HFFc6 (cell line): ENCODE measurements around the gene MCF2L. TPM values are rescaled to one million over a fixed set of nuclear protein-coding genes. Genes with fewer than 3 reads are reported as not detected.

Experiments
- DNase-seq: peaks from one replicate; pipeline ENCODE4 v3.0.0-alpha.2; 2018
- H3K27ac Mint-ChIP-seq: 2 replicates; pipeline ENCODE4 v1.8.0; 2020; ENCODE audit warnings: mild to moderate bottlenecking, mixed read lengths
- H3K27me3 Mint-ChIP-seq: 2 replicates; pipeline ENCODE4 v1.8.0; 2021; ENCODE audit warnings: mild to moderate bottlenecking, moderate library complexity, mixed read lengths; ENCODE audit not compliant: insufficient read depth
- H3K36me3 Mint-ChIP-seq: 2 replicates; pipeline ENCODE4 v1.8.0; 2021; ENCODE audit warnings: low read depth, mixed read lengths
- H3K4me1 Mint-ChIP-seq: 2 replicates; pipeline ENCODE4 v1.8.0; 2020; ENCODE audit warnings: low read depth, mixed read lengths
- H3K4me3 Mint-ChIP-seq: 2 replicates; pipeline ENCODE4 v1.8.0; 2020; ENCODE audit warnings: mild to moderate bottlenecking, moderate library complexity, mixed read lengths
- H3K9me3 Mint-ChIP-seq: 2 replicates; pipeline ENCODE4 v1.8.0; 2020; ENCODE audit warnings: mild to moderate bottlenecking, mixed read lengths
- CTCF ChIP-seq: fragments of 200-600 bp; sonication (generic); IDR thresholded peaks from 2 replicates; pipeline ENCODE4 v1.5.0; 2021; ENCODE audit warnings: antibody characterized with exemption, mild to moderate bottlenecking
- total RNA-seq, 6 experiments: library from RNA; stranded (reverse); fragmentation: NEBNext Ultra II Directional; extraction: Animal tissue kit (Norgen Biotek cat#: 25700); gene quantifications; 2 replicates in 1 of 6; 3 replicates in 5 of 6; pipeline ENCODE4 v1.2.3, GENCODE V29; 2021

The MCF2L gene
- total RNA-seq, 6 experiments from 2014 or later, result not detected

DNA sequence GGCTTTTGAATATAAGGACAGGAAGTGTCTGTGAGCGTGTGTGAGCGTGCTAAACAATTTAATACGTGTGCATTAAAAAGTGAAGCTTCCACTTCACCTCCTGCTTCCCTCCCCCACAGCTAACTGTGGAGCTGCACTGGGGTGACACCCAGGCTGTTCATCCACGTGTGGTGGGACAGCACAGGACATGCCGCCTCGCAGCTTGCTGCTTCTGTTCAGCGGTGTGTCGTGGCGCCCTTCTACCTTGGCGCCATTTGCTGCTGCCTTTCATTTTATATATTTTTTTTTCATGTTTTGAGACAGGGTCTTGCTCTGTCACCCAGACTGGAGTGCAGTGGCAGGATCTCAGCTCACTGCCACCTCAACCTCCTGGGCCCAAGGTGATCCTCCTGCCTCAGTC lies 63.3 kb downstream of the MCF2L start:
- Mint-ChIP-seq H3K27me3 (peaks cover 13% of the 10 kb centered on the region), H3K36me3 (no peaks in the 10 kb centered on the region), H3K4me3 (no peak overlapping the region), H3K9me3 (no peaks in the 10 kb centered on the region), H3K4me1 (peaks cover 9% of the 10 kb centered on the region), H3K27ac (no peak overlapping the region)
- no peak for TF ChIP-seq CTCF
- no peak for DNase-seq

DNA sequence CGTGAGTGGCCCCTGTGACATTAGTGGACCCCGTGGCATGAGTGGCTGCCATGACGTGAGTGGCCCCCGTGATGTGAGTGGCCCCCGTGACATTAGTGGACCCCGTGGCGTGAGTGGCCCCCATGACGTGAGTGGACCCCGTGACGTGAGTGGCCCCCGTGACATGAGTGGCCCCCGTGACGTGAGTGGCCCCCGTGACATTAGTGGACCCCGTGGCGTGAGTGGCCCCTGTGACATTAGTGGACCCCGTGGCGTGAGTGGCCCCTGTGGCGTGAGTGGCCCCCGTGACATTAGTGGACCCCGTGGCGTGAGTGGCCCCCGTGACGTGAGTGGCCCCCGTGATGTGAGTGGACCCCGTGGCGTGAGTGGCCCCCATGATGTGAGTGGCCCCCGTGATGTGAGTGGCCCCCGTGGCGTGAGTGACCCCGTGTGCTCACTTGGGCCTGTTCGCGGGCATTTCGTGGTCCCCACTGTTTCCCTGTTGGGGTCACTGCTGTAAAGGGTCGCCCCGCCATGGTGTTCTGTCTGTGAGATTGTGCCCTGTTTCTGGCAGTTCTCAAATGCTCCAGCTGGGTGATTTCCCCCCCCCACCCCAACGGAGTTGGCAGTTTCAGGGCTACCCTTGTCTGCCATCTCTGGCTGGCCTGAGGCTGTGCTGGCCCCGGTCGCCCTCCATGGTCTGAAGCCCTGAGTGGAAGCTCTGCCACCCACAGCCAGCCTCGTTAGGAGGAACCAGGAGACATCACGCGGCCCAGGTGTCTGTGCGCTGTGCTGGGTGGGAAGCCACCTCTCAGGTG lies 64.2 kb downstream of the MCF2L start:
- Mint-ChIP-seq H3K27me3 (peaks cover 16% of the 10 kb centered on the region), H3K4me3 (no peak overlapping the region), H3K4me1 (peaks cover 9% of the 10 kb centered on the region), H3K27ac (no peak overlapping the region), H3K36me3 (no peaks in the 10 kb centered on the region), H3K9me3 (no peaks in the 10 kb centered on the region)
- no peak for DNase-seq
- TF ChIP-seq CTCF, result no peak

GRCh38 chr13:113034451-113035212 lies 65.6 kb downstream of the MCF2L start:
- H3K27ac Mint-ChIP-seq, result no peak overlapping the region
- TF ChIP-seq CTCF, result peak; percentile 86
- no peaks in the 10 kb centered on the region for H3K36me3 Mint-ChIP-seq
- peaks cover 16% of the 10 kb centered on the region for H3K27me3 Mint-ChIP-seq
- peaks cover 9% of the 10 kb centered on the region for H3K4me1 Mint-ChIP-seq
- H3K9me3 Mint-ChIP-seq, result no peaks in the 10 kb centered on the region
- H3K4me3 Mint-ChIP-seq, result peak overlapping the region; percentile 74; the same call in 1 of the 2 replicates
- DNase-seq, result peak; percentile 46

- Mint-ChIP-seq H3K9me3 (no peaks in the 10 kb centered on the region), H3K4me1 (peaks cover 9% of the 10 kb centered on the region), H3K4me3 (peak overlapping the region; percentile 74; the same call in 1 of the 2 replicates), H3K27ac (no peak overlapping the region), H3K27me3 (peaks cover 21% of the 10 kb centered on the region), H3K36me3 (no peaks in the 10 kb centered on the region)
- peak; percentile 45 for TF ChIP-seq CTCF
- no peak for DNase-seq
Observed at GRCh38 chr13:113035213-113035800, 66.3 kb downstream of the MCF2L start.

DNA sequence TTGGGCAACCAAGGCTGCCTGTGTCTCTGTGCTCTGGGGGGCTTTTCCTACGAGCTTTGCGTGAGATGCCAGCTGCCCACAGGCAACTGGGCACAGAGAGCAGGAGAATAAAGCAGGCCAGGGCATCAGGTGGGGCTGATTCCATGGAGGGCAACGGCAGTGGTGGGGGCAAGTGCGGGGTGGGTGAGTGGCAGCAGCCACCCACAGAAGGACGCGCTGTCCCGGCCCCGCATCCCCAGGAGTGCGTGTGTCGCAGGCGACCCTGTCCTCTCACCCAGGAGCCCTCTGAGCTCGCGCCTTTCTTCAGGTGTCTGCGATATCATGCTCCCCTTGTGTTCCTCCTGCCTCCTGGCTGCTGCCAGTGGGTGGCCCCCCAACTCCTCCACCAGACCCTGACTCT lies 67.4 kb downstream of the MCF2L start:
- peaks cover 9% of the 10 kb centered on the region for H3K4me1 Mint-ChIP-seq
- H3K9me3 Mint-ChIP-seq, result no peaks in the 10 kb centered on the region
- no peak overlapping the region for H3K27ac Mint-ChIP-seq
- no peak overlapping the region for H3K4me3 Mint-ChIP-seq
- no peak for TF ChIP-seq CTCF
- H3K27me3 Mint-ChIP-seq, result peaks cover 21% of the 10 kb centered on the region
- DNase-seq, result no peak
- no peaks in the 10 kb centered on the region for H3K36me3 Mint-ChIP-seq
